Fibroblast of mammary gland (primary cell): Measurements from ENCODE around the gene EPHB6.

Source experiments
- DNase-seq: peaks from one replicate; pipeline ENCODE4 v3.0.0-alpha.2; 2010; ENCODE audit warnings: low read depth
- H3K4me3 ChIP-seq: 2 replicates; pipeline ENCODE4 v1.5.1; 2011; ENCODE audit warnings: low read depth, mild to moderate bottlenecking, low read length, moderate library complexity; ENCODE audit not compliant: control insufficient read depth
- CTCF ChIP-seq: conservative IDR thresholded peaks from 2 replicates; pipeline ENCODE4 v1.5.1; 2011; ENCODE audit warnings: low read depth, low read length, inconsistent platforms; ENCODE audit not compliant: control insufficient read depth, insufficient read depth

EPHB6 gene

GRCh38 chr7:142882338-142882678 is 27.4 kb downstream of the EPHB6 start:
- TF ChIP-seq CTCF = no peak
- H3K4me3 ChIP-seq = no peak overlapping the region
- DNase-seq = no peak

- TF ChIP-seq CTCF = no peak
- no peak overlapping the region for H3K4me3 ChIP-seq
- DNase-seq = no peak
Measured at GRCh38 chr7:142883145-142883544, 28.3 kb downstream of the EPHB6 start.

GRCh38 chr7:142883571-142884285 is 28.9 kb downstream of the EPHB6 start:
- no peak for TF ChIP-seq CTCF
- H3K4me3 ChIP-seq = no peak overlapping the region
- DNase-seq = no peak

GRCh38 chr7:142884286-142884640 is 29.4 kb downstream of the EPHB6 start:
- no peak for DNase-seq
- TF ChIP-seq CTCF = no peak
- no peak overlapping the region for H3K4me3 ChIP-seq

- no peak for TF ChIP-seq CTCF
- DNase-seq = no peak
- no peak within 1 kb of the TSS for H3K4me3 ChIP-seq
Measured at GRCh38 chr7:142885311-142886230, 30.7 kb downstream of the EPHB6 start, which contains the start of gene TRPV6. TSS of gene TRPV6 (minus strand) at chr7:142885745.

- no peak for TF ChIP-seq CTCF
- DNase-seq = no peak
Measured at GRCh38 chr7:142886866-142887265, 32.0 kb downstream of the EPHB6 start.

More at GRCh38 chr7:142886866-142887265, 32.0 kb downstream of the EPHB6 start:
- H3K4me3 ChIP-seq = no peak overlapping the region
